ENCODE measurements around the gene ATP9B.

Gene ATP9B

DNA sequence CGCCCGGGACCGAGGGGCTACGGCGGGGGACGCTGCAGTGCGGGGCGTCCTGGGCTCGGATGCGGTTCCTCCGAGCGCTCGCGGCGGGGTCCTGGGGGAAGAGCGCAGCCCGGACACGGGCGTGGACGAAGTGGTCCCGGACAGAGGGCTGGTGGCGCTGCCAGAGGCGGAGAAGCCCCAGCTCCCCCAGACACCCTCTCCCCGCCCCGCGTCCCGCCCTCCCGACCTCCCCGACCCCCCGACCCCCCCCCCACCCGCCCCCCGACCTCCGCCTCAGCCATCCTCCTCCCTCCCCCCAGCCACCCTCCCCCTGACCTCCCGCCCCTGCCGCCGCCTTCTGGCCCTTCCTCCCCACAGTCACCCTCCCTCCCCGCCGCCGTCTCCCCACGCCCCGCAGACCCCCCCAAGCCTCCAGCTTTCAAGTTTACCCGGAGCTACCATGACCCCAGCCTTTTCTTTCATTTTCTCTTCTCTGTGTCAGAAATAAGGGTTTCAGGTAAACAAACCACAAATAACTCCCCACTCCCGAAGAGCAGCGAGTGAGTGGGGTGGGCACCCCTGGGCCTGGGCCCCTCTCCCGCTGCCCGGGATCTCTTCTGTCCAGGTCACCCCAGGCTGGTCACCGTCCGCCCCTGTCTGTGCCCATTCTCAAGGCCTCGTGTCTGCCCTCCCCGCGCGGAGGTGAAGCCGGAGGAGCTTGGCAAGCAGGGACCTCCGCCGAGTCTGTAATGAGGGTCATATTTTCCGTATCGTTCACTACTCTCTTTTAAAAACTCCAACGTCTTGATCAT, 331.6 kb downstream of the ATP9B start:
- DNase-seq: no peak

DNA sequence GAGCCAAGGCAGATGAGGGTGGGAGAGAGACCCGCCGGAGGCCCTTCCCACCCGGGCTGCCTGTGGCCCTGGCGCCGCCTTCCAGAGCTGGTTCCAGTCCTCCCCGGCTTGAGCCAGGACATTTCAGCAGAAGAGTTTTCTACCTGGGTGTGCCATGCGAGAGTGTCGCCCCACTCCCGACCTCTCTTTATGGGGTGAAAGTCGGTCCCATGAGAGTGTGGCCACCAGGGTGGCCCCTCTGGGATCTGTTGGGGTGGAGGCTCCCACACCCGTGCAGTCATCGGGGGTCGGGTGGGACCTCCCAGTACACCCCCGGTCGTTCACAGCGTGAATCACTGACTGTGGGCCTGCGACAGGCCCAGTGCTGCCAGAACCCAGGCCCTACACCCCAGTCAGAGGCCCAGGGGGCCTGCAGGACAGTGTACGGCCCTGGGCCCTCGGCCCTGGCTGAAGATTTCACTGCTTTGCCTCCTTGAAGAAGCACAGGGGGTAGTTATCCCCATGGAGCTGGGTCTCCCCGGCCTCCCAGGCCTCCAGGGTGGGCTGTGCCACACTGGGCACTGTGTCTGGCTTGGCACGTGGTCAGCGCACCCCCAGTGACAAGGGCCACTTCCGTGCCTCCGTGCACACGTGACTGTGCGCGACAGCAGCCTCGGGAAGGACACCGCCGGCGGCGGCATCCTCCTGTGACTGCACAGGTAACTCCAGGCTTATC, 332.5 kb downstream of the ATP9B start:
- no peak for DNase-seq

DNA sequence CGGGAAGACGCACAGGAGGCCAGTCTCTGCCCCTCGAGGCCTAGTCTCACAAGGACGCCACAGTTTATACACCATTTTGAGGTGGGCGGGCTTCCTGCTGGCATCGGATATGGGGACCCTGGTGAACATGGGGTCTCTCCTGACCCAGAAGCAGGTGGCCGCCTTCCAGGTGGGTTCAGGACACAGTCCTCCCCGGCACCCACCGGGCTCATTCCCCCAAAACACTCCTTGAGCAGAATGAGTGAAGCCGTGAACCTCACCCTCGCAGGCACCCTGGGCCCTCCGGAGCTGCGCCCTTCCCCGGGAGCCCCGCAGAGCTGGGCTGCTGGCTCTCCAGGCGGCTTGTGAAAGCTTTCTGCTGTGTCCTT, 333.0 kb downstream of the ATP9B start:
- no peak for DNase-seq

DNA sequence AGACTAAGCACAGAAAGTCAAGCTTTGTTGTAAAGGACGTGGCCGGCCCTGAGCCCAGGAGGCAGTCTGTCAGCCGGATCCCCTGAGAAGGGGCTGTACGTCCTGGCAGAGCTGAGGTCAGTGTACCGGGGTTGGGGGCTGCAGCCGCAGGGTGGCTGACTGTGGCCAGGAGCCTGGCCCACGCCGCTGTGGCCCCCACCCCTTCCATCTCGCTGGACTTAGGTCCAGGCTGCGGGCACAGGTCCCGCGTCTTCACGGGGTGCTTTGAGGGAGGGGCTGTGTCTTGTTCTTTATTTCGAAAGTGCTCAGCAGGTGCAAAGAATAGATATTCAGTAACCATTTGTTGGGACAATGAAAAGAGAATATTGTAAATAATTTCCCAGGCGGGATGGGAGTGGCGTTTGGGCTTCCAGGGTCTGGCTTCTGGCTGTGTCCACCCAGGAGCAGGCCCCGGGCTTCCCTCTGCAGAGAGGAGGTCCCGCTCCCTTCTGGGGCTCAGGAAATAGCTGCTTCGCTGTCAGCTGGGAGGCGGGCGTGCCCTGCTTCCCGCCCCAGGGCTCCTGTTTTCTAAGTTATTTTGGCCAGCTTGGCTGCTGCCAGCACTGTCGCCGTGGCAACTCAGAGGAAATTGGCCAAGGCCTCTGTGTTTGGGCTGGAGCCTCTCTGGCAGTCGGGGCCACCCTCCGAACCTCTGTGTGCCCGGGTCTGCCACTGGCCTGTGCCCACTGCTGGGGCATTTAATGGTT, 334.0 kb downstream of the ATP9B start:
- DNase-seq: peak in 1 of 2 experiments; percentile 20

DNA sequence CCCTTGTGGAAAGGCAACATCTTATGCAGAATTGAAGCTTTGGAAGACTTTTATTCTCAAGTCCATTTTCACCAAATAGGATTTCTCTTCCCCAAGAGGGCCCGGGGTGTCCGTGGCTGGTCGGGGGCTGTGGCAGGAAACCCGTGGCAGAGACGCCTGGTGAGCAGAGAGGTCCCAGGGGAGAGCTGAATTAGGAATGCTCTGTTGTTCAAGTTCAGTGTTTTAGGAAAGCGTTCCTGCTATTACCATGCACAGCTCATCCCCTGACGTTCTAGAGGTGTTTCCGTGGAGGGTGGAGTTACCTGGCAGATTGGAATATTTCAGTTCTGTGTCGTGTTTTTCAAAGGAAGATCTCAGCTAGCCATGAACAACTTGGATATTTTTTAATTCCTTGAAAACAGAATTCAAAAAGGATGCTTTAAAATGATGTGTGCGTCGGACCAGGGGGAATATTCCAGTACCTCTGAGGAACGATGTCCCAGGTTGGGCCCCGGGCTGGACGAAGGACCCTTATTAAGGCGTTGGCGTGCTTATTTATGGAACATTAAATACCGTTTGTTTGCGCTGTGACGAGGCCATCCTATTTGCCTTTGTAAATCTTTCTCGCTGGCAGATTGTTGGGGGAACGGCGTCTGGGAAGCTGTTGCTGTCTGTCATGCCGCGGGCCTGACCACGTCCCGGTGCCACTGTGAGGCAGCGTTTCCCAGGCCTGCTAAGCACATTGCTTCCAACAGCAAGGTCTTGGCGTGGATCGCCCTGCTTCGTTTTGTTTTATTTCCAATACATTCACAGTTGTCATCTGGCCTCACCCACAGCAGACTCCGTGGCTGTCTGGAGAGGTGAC, 334.8 kb downstream of the ATP9B start:
- no peak for DNase-seq

DNA sequence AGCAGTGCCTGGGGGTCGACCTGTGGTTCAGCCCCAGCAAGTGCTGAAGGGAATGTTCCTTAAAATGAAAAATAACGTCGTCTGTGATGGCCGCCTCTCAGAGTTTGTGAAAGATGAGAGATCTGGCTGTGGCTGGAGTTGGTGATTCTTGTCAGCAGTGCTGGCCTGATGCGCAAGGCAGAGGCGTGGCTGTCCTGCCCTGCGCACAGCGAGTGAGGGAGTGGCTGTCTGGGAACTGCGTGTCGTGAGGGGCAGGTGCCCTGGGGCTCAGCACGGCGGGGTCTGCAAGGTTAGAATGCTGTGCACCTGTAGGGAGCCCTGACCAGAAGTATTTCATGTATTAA, 335.3 kb downstream of the ATP9B start:
- DNase-seq: no peak

DNA sequence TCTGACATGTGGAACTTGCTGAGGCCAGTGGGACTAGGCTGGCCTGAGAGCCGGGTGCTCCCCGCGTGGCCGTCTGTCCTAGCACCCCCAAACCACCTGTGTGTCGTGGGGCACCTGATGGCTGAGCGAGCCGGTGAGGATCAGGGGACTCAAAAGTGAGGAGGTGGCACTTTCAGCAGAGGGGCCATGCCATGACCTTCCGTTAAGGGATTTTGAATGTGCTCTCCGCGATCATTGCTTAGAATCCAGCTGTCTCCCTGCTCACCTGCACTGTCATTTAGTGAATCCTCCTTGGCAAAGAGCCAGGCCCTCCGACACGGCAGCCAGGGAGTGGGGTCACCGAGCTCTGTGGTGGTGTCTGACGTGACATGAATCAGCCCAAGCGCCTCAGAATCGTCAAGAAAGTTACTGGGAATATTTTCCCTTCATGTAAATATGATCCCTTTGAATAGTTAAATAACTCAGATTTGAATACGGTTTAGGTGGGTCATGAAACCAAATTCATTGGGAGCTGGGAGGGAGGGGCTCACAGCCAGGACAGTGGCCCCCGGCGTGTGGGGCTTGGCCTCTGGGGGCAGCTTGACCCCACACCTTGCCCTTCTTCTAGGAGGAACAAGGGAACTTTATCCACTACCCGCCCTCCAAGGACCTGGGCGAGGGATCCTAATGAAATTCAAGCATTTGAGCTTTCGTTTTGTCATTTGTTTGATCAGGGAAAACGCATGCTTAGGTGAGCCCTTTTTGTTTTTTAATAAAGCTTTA, 336.0 kb downstream of the ATP9B start:
- no peak for DNase-seq

DNA sequence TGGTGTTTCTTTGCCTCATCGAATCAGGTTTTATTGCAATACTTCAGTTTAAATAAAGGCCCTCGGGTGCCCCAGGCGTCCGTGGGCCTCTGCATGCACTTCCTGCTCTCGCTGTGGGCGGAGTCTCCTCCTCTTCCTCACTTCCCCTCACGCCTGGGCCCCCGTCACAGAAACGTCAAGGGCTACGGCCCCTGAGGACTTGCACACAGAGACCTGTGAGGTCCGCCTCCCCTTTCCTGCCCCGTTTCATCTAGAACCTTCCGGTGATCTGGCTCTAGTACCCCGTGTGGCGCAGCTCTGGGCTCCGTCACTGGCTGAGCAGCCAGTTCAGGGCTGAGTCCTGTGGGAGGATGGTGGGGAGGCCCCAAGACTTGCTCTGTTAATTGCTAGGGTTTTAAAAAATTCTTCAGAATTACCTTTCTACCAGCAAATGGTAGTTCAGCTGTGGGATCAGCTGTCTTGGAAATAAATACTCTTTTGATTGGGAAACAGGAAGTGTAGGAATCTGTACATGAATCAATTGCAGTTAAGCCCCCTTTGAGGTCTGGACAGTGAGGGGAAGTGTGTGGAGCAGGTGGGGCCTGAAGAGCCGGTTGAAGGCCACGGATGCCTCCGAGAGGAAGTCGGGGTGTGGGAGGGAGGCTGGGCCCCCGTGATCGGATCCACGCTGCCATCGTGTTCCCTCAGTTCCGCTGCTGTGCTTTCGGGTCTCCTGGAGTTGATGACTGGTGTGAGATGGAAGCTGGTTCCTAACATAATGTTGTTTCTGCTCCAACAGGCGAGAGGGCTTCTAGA, 336.8 kb downstream of the ATP9B start:
- no peak for DNase-seq

DNA sequence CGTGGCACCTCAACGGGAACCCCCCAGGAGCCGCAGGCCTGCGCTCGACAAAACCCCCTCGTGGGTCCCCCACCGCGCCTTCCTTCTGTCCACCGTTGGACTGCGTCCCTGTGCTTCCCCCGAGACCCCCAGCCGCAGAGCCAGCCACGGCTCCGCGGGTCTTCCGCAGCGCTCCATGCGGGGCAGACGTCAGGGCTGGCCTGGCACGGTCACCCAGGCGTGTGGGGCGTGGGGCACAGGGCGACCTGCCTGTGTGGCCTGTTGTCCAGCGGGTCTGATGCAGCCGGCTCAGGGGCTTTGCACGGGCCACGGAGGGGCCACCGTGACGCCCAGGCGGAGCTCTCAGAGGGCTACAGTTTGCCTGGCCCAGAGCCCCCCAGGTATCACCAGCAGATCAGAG, 337.5 kb downstream of the ATP9B start:
- DNase-seq: no peak

DNA sequence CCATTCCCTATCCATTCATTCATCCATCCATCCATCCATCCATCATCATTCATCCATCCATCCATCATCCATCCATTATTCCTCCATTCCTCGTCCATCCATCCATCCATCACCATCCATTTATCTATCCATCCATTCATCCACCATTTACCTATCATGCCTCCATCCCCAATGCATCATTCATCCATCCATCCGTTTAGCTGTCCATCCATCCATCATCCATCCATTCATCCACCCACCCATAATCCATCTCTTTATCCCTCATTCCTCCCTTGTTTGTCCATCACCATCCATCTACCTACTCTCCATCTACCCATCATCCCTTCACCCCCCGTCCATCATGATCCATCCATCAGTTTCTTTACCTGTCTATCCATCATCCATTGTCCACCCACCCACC, 340.1 kb downstream of the ATP9B start:
- no peak for DNase-seq

DNA sequence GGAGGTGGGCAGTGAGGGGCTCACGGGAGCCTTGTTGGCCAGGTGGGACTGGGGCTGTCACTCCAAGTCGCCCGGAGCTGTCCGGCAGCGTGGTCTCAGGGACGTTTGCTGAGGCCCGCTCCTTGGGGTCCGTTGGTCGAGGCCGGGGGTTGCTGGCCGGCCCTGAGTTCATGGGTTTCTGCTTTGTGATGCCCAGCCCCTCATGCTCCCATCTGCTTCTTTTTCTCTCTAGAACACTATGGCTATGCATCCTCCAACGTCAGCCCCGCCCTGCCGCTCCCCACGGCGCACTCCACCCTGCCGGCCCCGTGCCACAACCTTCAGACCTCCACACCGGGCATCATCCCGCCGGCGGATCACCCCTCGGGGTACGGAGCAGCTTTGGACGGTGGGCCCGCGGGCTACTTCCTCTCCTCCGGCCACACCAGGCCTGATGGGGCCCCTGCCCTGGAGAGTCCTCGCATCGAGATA, 341.0 kb downstream of the ATP9B start:
- DNase-seq: no peak

DNA sequence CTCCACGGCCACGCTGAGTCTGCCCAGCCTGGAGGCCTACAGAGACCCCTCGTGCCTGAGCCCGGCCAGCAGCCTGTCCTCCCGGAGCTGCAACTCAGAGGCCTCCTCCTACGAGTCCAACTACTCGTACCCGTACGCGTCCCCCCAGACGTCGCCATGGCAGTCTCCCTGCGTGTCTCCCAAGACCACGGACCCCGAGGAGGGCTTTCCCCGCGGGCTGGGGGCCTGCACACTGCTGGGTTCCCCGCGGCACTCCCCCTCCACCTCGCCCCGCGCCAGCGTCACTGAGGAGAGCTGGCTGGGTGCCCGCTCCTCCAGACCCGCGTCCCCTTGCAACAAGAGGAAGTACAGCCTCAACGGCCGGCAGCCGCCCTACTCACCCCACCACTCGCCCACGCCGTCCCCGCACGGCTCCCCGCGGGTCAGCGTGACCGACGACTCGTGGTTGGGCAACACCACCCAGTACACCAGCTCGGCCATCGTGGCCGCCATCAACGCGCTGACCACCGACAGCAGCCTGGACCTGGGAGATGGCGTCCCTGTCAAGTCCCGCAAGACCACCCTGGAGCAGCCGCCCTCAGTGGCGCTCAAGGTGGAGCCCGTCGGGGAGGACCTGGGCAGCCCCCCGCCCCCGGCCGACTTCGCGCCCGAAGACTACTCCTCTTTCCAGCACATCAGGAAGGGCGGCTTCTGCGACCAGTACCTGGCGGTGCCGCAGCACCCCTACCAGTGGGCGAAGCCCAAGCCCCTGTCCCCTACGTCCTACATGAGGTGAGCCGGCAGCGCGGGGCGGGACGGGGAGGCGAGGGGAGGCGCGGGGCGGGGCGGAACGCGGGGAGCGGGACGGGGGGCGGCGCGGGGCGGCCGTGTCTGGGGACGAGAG, 341.8 kb downstream of the ATP9B start:
- DNase-seq: no peak

DNA sequence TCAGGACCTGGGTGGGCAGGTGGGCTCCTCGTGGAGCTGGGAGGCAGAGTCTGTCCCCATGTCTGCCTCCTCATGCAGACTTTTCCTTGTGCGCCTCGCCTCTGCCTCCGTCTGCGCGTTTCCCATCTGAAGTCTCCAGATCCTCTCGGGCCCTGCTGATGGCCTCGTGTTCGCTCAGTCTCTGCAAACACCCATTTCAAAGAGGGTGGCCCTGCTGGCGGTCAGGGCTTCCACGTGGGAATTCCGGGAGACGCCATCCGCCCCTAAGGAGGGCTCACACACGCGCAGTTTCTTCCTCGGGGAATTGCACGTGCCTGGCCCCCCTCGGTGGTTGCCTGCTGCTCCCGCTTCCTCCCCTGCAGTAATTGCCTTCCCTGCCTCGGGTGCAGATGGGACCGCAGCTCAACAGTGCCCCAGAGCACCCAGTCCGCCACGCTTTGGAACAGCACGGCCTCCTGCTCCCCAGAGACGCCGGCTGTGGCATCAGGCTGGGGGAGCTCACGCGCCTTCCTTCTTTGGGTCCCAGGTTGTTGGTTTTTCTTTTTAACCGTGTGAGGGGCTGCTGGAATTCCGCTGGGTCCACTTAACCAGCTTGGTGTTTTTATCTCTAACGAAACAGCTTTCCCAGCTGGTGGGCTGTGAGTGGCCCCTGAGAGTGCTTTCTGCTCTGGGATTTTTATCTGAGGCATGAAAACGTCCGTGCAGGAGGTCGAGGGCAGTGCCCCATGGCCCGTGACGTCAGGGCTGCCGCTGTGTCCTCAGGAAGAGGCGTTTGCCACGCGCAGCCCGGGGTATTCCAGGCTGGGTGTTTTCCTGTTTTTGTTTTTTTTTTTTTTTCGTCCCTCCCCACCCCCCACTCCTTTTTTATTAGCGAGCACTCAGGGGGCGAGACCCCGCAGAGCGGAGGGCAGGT, 342.7 kb downstream of the ATP9B start:
- no peak for DNase-seq

DNA sequence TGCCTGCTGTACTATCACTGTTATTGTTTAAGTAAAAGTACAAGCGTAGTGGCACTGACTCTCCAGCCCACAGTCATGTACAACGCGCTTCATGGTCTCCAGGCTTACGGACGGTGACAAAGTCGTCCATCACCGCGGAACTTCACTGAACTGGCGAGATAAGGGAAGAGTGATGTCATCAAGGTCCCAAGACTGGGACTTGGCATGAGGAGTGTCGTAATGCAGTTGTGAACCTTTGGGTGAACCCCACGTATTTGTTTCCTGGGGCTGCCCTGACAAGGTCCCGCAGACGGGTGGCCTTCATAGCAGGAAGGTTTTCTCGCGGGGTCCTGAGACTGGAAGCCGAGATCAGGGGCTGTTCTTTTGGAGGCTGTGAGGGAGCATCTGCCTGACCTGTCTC, 343.8 kb downstream of the ATP9B start:
- DNase-seq: no peak

DNA sequence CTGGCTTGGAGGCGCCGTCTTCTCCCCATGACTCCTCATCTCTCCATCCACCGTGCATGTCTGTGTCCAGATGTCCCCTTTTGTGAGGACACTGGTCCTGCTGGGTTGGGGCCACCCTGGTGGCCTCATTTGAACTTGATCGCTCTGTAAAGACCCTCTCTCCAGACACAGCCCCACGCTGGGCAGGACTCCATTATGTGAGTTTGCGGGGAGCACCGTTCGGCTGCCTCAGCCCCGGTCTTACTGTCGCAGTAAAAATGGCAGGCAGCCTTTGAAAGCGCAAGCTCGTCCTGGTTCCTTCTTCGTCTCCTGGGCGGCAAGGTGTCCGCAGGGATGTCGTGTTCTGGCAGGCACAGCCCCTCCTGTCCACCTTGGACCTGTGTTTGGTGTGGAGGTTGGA, 344.2 kb downstream of the ATP9B start:
- no peak for DNase-seq

DNA sequence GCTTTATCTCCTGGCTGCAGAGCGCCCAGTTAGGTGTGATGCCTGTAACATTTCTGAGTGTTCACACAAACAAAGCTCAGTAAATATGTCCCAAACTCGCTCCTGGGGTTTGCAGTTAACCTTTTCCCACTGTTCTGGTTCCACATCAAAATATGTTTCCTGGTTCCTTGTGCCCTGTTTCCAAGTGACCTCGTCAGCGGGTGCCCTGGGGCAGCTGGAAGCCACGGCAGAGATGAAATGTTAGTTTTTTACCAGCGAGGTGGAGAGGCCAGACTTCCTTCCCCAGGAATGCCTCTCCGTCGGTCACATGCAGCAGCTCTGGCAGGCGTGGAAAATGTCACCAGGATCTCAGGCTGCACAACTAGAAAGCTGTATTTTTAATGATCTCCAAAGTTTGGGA, 344.7 kb downstream of the ATP9B start:
- no peak for DNase-seq

DNA sequence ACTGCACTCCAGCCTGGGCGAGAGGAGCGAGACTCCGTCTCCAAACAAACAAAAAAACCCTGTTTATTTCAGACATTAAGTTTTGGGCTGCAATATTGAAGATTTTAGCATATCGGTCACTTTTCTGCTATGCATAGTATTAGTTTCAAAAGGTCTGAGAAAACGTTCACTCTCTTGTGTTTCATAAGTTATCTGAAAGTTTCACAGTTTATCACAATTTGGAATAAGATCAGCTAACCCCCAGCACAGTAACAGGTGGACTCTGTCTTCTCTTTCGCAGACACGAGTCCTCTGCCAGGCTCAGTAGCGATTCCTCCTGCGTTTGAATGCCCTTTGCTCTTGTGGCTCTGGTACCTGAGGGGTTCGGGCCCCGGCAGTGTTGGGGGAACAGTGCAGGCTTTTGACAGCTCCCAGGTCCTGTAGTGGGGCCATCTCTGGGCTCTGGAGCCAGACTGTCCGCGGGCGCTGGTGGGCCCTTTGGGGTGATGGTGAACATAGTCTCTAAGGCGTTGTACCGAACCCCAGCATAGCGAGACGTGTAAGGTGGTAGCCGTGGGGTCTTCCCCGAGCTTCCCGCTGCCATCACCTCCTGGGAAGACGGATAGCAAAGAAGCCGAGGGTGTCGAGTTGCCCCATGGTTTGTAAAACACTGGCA, 347.0 kb downstream of the ATP9B start:
- DNase-seq: no peak

DNA sequence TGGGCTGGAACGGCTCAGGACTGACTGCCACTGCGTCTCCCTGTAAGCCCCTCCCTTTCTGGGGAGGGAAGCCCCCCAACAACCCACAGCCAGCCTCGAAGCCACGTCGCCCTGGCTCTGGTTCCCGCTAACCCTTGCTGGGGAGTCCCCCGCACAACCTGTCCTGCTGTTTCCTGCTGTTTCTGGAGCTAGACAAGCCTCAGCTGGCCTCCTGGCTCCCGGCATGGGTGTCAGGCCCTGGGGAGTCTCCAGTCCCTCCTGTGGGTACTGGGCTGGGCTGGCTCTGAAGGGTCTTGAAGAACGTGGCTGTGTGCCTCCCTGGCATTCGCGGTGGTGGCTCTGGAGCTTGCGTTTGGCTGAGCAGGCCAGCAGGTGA, 347.5 kb downstream of the ATP9B start:
- DNase-seq: no peak

DNA sequence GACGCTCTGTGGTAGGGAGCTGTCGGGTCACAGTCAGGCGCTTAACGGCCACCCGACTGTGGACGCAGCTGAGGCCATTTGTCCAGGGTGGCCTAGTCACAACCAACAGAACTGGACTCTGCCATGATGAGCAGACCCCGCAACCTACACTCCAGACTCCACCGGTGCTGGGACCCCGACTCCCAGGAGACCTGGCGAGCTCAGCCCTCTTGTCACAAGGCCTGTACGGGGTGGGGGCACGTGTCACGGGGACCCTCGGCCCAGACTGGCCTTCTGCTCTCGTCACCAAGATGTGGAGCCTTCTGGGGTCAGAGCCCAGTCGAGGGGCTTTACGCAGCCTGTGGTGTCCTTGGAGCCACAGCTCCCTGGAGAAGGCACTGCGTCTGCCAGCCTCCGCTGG, 349.0 kb downstream of the ATP9B start:
- no peak for DNase-seq
